Fibroblast of lung (primary cell): ENCODE measurements around the gene DNAJB12. TPM values are rescaled to one million over a fixed set of nuclear protein-coding genes. Genes with fewer than 3 reads are reported as not detected.
"Not testable (repeated sequence)": the region's sequence is repeated elsewhere in the genome, so short reads cannot be mapped to it uniquely, and the experiment has no call there.

Source experiments
- DNase-seq, 2 donors: peaks; one replicate each; pipeline versions ENCODE4 v3.0.0 to v3.0.0-alpha.2; 2010; ENCODE audit warnings: low read depth in 2 of 2
- H2AFZ ChIP-seq: 2 replicates; pipeline ENCODE4 v1.5.1; 2012; ENCODE audit warnings: low read length, control low read depth, inconsistent platforms
- H3K27ac ChIP-seq: 2 replicates; pipeline ENCODE4 v1.5.1; 2011; ENCODE audit warnings: low read length, control low read depth; ENCODE audit not compliant: insufficient read depth
- H3K27me3 ChIP-seq: 2 replicates; pipeline ENCODE4 v1.5.1; 2011; ENCODE audit warnings: mild to moderate bottlenecking, low read length; ENCODE audit not compliant: control insufficient read depth, insufficient read depth
- H3K36me3 ChIP-seq: 2 replicates; pipeline ENCODE4 v1.5.1; 2011; ENCODE audit warnings: low read length; ENCODE audit not compliant: control insufficient read depth, insufficient read depth
- H3K4me1 ChIP-seq: 2 replicates; pipeline ENCODE4 v1.5.1; 2011; ENCODE audit warnings: low read length; ENCODE audit not compliant: control insufficient read depth, insufficient read depth; ENCODE audit errors: extremely low read depth
- H3K4me2 ChIP-seq: 2 replicates; pipeline ENCODE4 v1.5.1; 2011; ENCODE audit warnings: low read length, control low read depth; ENCODE audit not compliant: insufficient read depth; ENCODE audit errors: extremely low read depth
- H3K4me3 ChIP-seq, 4 experiments: fragments of 200-600 bp in 1 of 4; sonication (generic) in 1 of 4; replicated peaks in 1 of 4; 2 replicates each; pipeline ENCODE4 v1.5.1; 2011 to 2016; ENCODE audit warnings: low read length in 4 of 4, low read depth in 3 of 4, mild to moderate bottlenecking in 3 of 4, control low read depth in 2 of 4, inconsistent platforms in 1 of 4, mixed read lengths in 1 of 4; ENCODE audit not compliant: insufficient read depth in 1 of 4; ENCODE audit errors: control extremely low read depth in 1 of 4
- H3K79me2 ChIP-seq: 2 replicates; pipeline ENCODE4 v1.5.1; 2012; ENCODE audit warnings: mild to moderate bottlenecking, low read length, inconsistent platforms; ENCODE audit not compliant: control insufficient read depth, insufficient read depth
- H3K9ac ChIP-seq: 2 replicates; pipeline ENCODE4 v1.5.1; 2011; ENCODE audit warnings: mild to moderate bottlenecking, low read length, control low read depth; ENCODE audit not compliant: insufficient read depth
- H3K9me3 ChIP-seq: 2 replicates; pipeline ENCODE4 v1.5.1; 2012; ENCODE audit warnings: low read depth, low read length; ENCODE audit not compliant: control insufficient read depth, insufficient read depth
- H4K20me1 ChIP-seq: 2 replicates; pipeline ENCODE4 v1.5.1; 2011; ENCODE audit warnings: low read length; ENCODE audit not compliant: control insufficient read depth, insufficient read depth; ENCODE audit errors: extremely low read depth
- EZH2 ChIP-seq: IDR thresholded peaks from 2 replicates; pipeline ENCODE4 v1.5.1; 2012; ENCODE audit warnings: low read length, control low read depth, mild to moderate bottlenecking; ENCODE audit errors: missing control alignments
- polyA plus RNA-seq, 2 donors: library from polyadenylated mRNA; depleted of rRNA in 1 of 2; stranded (reverse) in 1 of 2; unstranded in 1 of 2; fragments of >200 nt; gene quantifications; 2 replicates each; pipeline ENCODE4 v1.2.1, GENCODE V29; 2011 to 2012; ENCODE audit warnings: missing spikeins in 1 of 2
- total RNA-seq: library from RNA; depleted of rRNA; stranded (reverse); fragments of >200 nt; gene quantifications from 2 replicates; pipeline ENCODE4 v1.2.1, GENCODE V29; 2014
- TF ChIP-seq, protein P1 (sequence below), 2 donors: IDR thresholded peaks in 1 of 2; conservative IDR thresholded peaks in 1 of 2; 1 replicate in 1 of 2; 2 replicates in 1 of 2; pipeline ENCODE4 v1.5.1; 2011 to 2012; ENCODE audit warnings: low read length in 2 of 2, control low read depth in 1 of 2, inconsistent platforms in 1 of 2, low read depth in 1 of 2, mild to moderate bottlenecking in 1 of 2

The DNAJB12 gene
- total and polyA plus RNA-seq, 2 donors (not counting 1 experiment from before 2014, with no cell fraction given): 17.2 to 26.3 TPM

DNA sequence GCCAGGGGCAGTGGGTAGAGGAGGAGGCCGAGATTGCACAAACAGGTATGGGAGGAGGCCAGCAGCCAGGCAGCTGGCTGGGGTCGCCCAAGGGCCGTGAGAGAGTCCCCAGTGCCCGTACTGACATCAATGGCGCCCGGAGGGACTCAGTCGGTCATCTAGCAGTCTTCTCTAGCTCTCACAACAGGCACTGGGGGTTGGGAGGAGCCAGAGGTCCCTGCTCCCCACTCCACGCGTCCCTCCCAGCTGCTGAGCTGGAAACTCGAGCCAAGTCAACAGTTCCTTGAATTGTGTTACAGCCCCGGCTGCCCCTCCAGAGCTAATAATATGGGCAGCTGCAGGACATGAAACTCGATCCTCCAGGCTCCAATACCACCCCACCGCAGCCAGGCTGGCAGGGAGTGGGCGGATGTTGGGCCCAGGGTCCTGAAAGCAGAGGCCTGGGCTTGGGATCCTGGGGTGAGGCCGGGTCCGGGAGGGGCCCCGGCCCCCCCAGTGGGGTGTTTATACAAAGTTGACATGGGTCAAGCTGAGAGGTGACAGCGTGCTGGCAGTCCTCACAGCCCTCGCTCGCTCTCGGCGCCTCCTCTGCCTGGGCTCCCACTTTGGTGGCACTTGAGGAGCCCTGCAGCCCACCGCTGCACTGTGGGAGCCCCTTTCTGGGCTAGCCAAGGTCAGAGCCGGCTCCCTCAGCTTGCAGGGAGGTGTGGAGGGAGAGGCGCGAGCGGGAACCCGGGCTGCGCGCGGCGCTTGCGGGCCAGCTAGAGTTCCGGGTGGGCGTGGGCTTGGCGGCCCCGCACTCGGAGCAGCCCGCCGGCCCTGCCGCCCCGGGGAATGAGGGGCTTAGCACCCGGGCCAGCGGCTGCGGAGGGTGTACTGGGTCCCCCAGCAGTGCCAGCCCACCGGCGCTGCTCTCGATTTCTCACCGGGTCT lies 29.2 kb downstream of the DNAJB12 start:
- H3K79me2 ChIP-seq, H3K9me3 ChIP-seq, H3K27ac ChIP-seq, H3K27me3 ChIP-seq, H3K4me3 ChIP-seq, H4K20me1 ChIP-seq, H3K36me3 ChIP-seq: not testable (repeated sequence)
- Histone ChIP-seq H2AFZ (peak overlapping the region; percentile 60), H3K4me2 (peak overlapping the region; percentile 44), H3K4me1 (peaks cover 31% of the 10 kb centered on the region), H3K9ac (peak overlapping the region; percentile 46)
- DNase-seq: peak; percentile 51 to 92

DNA sequence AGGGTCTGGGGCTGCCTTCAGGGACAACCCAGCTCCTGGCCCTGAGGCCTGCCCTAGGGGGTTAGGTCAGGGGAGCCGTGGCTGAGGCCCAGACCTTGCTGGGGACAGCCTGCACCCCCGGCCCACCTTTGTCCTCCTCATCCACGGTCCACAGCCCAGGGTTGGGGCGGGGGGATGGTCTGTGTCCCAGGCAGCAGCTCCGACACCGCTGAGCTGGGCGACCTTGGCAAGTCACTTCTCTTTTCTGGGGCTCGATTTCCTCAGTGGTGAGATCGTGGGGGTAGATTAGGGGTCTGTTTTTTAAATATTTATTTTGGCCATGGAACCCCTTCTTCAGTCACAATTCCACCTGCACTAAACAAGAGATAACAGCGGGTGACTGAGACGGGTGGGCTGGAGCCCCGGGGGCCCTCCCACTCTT lies 30.9 kb downstream of the DNAJB12 start:
- Histone ChIP-seq H3K4me3 (no peak overlapping the region), H3K27ac (no peak overlapping the region), H3K36me3 (no peaks in the 10 kb centered on the region), H2AFZ (no peak overlapping the region), H3K4me2 (no peak overlapping the region), H3K9me3 (no peaks in the 10 kb centered on the region), H3K4me1 (peaks cover 43% of the 10 kb centered on the region), H3K79me2 (no peaks in the 10 kb centered on the region), H4K20me1 (no peaks in the 10 kb centered on the region), H3K9ac (no peak overlapping the region), H3K27me3 (no peaks in the 10 kb centered on the region)
- TF ChIP-seq, protein P1, sequence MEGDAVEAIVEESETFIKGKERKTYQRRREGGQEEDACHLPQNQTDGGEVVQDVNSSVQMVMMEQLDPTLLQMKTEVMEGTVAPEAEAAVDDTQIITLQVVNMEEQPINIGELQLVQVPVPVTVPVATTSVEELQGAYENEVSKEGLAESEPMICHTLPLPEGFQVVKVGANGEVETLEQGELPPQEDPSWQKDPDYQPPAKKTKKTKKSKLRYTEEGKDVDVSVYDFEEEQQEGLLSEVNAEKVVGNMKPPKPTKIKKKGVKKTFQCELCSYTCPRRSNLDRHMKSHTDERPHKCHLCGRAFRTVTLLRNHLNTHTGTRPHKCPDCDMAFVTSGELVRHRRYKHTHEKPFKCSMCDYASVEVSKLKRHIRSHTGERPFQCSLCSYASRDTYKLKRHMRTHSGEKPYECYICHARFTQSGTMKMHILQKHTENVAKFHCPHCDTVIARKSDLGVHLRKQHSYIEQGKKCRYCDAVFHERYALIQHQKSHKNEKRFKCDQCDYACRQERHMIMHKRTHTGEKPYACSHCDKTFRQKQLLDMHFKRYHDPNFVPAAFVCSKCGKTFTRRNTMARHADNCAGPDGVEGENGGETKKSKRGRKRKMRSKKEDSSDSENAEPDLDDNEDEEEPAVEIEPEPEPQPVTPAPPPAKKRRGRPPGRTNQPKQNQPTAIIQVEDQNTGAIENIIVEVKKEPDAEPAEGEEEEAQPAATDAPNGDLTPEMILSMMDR (conservative IDR thresholded peaks at IDR 0.05 in 1 of 2, IDR thresholded peaks at IDR 0.05 in 1 of 2; ENCODE audit: low read depth in 1 of 2, low read length in 2 of 2): no peak
- no peak for TF ChIP-seq EZH2
- DNase-seq: no peak

DNA sequence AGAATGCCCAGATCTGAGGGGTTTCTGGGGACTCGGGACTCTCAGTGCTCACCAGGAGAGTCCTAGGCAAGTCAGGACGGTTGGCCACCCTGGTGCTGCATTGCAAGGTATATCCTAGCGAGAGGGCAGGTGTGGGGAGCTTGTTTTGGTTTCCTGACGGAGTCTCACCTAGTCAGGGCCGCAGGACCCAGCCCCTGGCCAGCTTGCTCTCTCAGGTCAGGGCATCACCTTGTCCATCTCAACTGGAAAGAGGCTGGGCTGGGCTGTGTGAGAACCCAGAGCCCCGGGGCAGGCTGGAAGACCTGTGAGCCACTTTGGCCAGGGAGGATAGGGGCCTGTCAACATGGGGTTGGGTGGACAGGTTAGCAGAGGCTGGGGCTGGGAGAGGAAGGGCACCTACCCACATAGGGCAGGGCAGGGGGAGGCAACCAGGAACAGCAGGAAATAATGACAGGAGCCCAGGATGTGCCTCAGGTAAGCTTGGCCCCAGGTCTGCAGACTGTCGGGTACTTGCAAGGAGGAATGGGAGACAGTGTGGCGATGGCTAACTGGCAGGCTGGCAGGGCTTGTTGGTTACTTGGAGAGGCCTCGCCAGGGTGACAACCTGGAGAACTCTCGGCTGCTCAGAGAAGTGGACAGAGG lies 31.5 kb downstream of the DNAJB12 start:
- Histone ChIP-seq H3K36me3 (no peaks in the 10 kb centered on the region), H3K27ac (no peak overlapping the region), H3K4me3 (no peak overlapping the region), H2AFZ (no peak overlapping the region), H3K9me3 (no peaks in the 10 kb centered on the region), H4K20me1 (no peaks in the 10 kb centered on the region), H3K27me3 (no peaks in the 10 kb centered on the region), H3K9ac (no peak overlapping the region), H3K4me1 (peaks cover 43% of the 10 kb centered on the region), H3K79me2 (no peaks in the 10 kb centered on the region), H3K4me2 (no peak overlapping the region)
- no peak for DNase-seq
- TF ChIP-seq, protein P1 (conservative IDR thresholded peaks at IDR 0.05 in 1 of 2, IDR thresholded peaks at IDR 0.05 in 1 of 2; ENCODE audit: low read depth in 1 of 2, low read length in 2 of 2): no peak
- no peak for TF ChIP-seq EZH2
